ENCODE results near the gene METTL6.
"Not testable (repeated sequence)": the region's sequence is repeated elsewhere in the genome, so short reads cannot be mapped to it uniquely, and the experiment has no call there.

The METTL6 gene

GRCh38 chr3:15404767-15405166 is 22.6 kb downstream of the METTL6 start:
- no peaks in the 10 kb centered on the region for H3K4me1 ChIP-seq
- no peak for DNase-seq (ENCODE audit: low spot score in 2 of 2)
- H3K27me3 ChIP-seq (ENCODE audit: low read depth): no peaks in the 10 kb centered on the region
- in situ Hi-C loops (cut with MboI; ENCODE audit: low sequenced_read_pairs): loop anchor here (10.0 kb wide), 1 partner anchor 290 kb away; no protein-coding TSS in a partner anchor
- no peak overlapping the region for H3K4me3 ChIP-seq
- no peaks in the 10 kb centered on the region; the same call in 1 of the 2 replicates for H3K36me3 ChIP-seq (replicated peaks)
- H3K9me3 ChIP-seq: no peaks in the 10 kb centered on the region

GRCh38 chr3:15403965-15404364 is 23.4 kb downstream of the METTL6 start:
- DNase-seq (ENCODE audit: low spot score in 2 of 2): no peak
- in situ Hi-C loops (cut with MboI; ENCODE audit: low sequenced_read_pairs): loop anchor here (10.0 kb wide), 1 partner anchor 289 kb away; no protein-coding TSS in a partner anchor
- no peaks in the 10 kb centered on the region for H3K4me1 ChIP-seq
- H3K4me3 ChIP-seq: no peak overlapping the region
- no peaks in the 10 kb centered on the region for H3K27me3 ChIP-seq (ENCODE audit: low read depth)
- H3K36me3 ChIP-seq (replicated peaks): no peaks in the 10 kb centered on the region
- no peaks in the 10 kb centered on the region for H3K9me3 ChIP-seq

- no peaks in the 10 kb centered on the region for H3K36me3 ChIP-seq (replicated peaks)
- no peaks in the 10 kb centered on the region for H3K9me3 ChIP-seq
- in situ Hi-C loops (cut with MboI; ENCODE audit: low sequenced_read_pairs): loop anchor here (10.0 kb wide), 1 partner anchor 289 kb away; no protein-coding TSS in a partner anchor
- H3K27me3 ChIP-seq (ENCODE audit: low read depth): no peaks in the 10 kb centered on the region
- no peak for DNase-seq (ENCODE audit: low spot score in 2 of 2)
- H3K4me3 ChIP-seq: no peak overlapping the region
- H3K4me1 ChIP-seq: no peaks in the 10 kb centered on the region
These were observed 23.8 kb downstream of the METTL6 start for GRCh38 chr3:15403495-15403894.

- DNase-seq (ENCODE audit: low spot score in 2 of 2): no peak
- H3K36me3 ChIP-seq (replicated peaks): no peaks in the 10 kb centered on the region
- H3K27me3 ChIP-seq (ENCODE audit: low read depth): no peaks in the 10 kb centered on the region
- H3K9me3 ChIP-seq: no peaks in the 10 kb centered on the region
- no peak overlapping the region for H3K4me3 ChIP-seq
- H3K4me1 ChIP-seq: no peaks in the 10 kb centered on the region
- in situ Hi-C loops (cut with MboI; ENCODE audit: low sequenced_read_pairs): loop anchor here (10.0 kb wide), 1 partner anchor 287 kb away; no protein-coding TSS in a partner anchor
These were observed 25.4 kb downstream of the METTL6 start for GRCh38 chr3:15401936-15402335.

GRCh38 chr3:15399970-15400369 is 27.4 kb downstream of the METTL6 start:
- H3K36me3 ChIP-seq (replicated peaks): no peaks in the 10 kb centered on the region
- in situ Hi-C loops (cut with MboI; ENCODE audit: low sequenced_read_pairs): loop anchor here (10.0 kb wide), 1 partner anchor 285 kb away; no protein-coding TSS in a partner anchor
- H3K4me1 ChIP-seq: no peaks in the 10 kb centered on the region
- H3K27me3 ChIP-seq (ENCODE audit: low read depth): no peaks in the 10 kb centered on the region
- H3K9me3 ChIP-seq: no peaks in the 10 kb centered on the region
- no peak for DNase-seq (ENCODE audit: low spot score in 2 of 2)
- H3K4me3 ChIP-seq: no peak overlapping the region

GRCh38 chr3:15398731-15399133 is 28.6 kb downstream of the METTL6 start:
- in situ Hi-C loops (cut with MboI; ENCODE audit: low sequenced_read_pairs); H3K36me3 ChIP-seq (replicated peaks); H3K4me1 ChIP-seq; H3K27me3 ChIP-seq (ENCODE audit: low read depth); H3K9me3 ChIP-seq; H3K4me3 ChIP-seq: not testable (repeated sequence)
- peak in 1 of 2 experiments; percentile 57 for DNase-seq (ENCODE audit: low spot score in 2 of 2)

- DNase-seq (ENCODE audit: low spot score in 2 of 2); H3K27me3 ChIP-seq (ENCODE audit: low read depth); H3K36me3 ChIP-seq (replicated peaks); H3K9me3 ChIP-seq; in situ Hi-C loops (cut with MboI; ENCODE audit: low sequenced_read_pairs); H3K4me3 ChIP-seq; H3K4me1 ChIP-seq: not testable (repeated sequence)
These were observed 34.1 kb downstream of the METTL6 start for GRCh38 chr3:15393252-15393651.

- H3K36me3 ChIP-seq (replicated peaks): no peaks in the 10 kb centered on the region
- no peak for DNase-seq (ENCODE audit: low spot score in 2 of 2)
- in situ Hi-C loops (cut with MboI; ENCODE audit: low sequenced_read_pairs): no loop called here
- no peak overlapping the region for H3K4me3 ChIP-seq
- no peaks in the 10 kb centered on the region for H3K4me1 ChIP-seq
- H3K9me3 ChIP-seq: no peaks in the 10 kb centered on the region
- no peaks in the 10 kb centered on the region for H3K27me3 ChIP-seq (ENCODE audit: low read depth)
These were observed 36.3 kb downstream of the METTL6 start for GRCh38 chr3:15391007-15391406.

- no peaks in the 10 kb centered on the region for H3K9me3 ChIP-seq
These were observed 36.9 kb downstream of the METTL6 start for GRCh38 chr3:15390460-15390859.

GRCh38 chr3:15388335-15388734 is 39.0 kb downstream of the METTL6 start:
- H3K4me1 ChIP-seq; DNase-seq (ENCODE audit: low spot score in 2 of 2); in situ Hi-C loops (cut with MboI; ENCODE audit: low sequenced_read_pairs): not testable (repeated sequence)

More at GRCh38 chr3:15390460-15390859, 36.9 kb downstream of the METTL6 start:
- H3K36me3 ChIP-seq (replicated peaks): no peaks in the 10 kb centered on the region
- no peaks in the 10 kb centered on the region for H3K4me1 ChIP-seq
- H3K27me3 ChIP-seq (ENCODE audit: low read depth): no peaks in the 10 kb centered on the region
- no peak overlapping the region for H3K4me3 ChIP-seq
- DNase-seq (ENCODE audit: low spot score in 2 of 2): no peak
- in situ Hi-C loops (cut with MboI; ENCODE audit: low sequenced_read_pairs): no loop called here

GRCh38 chr3:15387735-15388134 is 39.6 kb downstream of the METTL6 start:
- in situ Hi-C loops (cut with MboI; ENCODE audit: low sequenced_read_pairs): no loop called here
- no peak overlapping the region for H3K4me3 ChIP-seq
- H3K4me1 ChIP-seq: no peaks in the 10 kb centered on the region
- H3K9me3 ChIP-seq: no peaks in the 10 kb centered on the region
- DNase-seq (ENCODE audit: low spot score in 2 of 2): no peak
- no peaks in the 10 kb centered on the region for H3K36me3 ChIP-seq (replicated peaks)
- no peaks in the 10 kb centered on the region for H3K27me3 ChIP-seq (ENCODE audit: low read depth)

More at GRCh38 chr3:15388335-15388734, 39.0 kb downstream of the METTL6 start:
- not testable (repeated sequence) for H3K36me3 ChIP-seq (replicated peaks); H3K27me3 ChIP-seq (ENCODE audit: low read depth); H3K4me3 ChIP-seq; H3K9me3 ChIP-seq

- no peak overlapping the region for H3K4me3 ChIP-seq
- in situ Hi-C loops (cut with MboI; ENCODE audit: low sequenced_read_pairs): no loop called here
- no peaks in the 10 kb centered on the region for H3K9me3 ChIP-seq
- no peaks in the 10 kb centered on the region for H3K4me1 ChIP-seq
- no peak for DNase-seq (ENCODE audit: low spot score in 2 of 2)
- H3K27me3 ChIP-seq (ENCODE audit: low read depth): no peaks in the 10 kb centered on the region
- no peaks in the 10 kb centered on the region for H3K36me3 ChIP-seq (replicated peaks)
These were observed 40.2 kb downstream of the METTL6 start for GRCh38 chr3:15387171-15387581.

- H3K27me3 ChIP-seq (ENCODE audit: low read depth); H3K4me1 ChIP-seq; in situ Hi-C loops (cut with MboI; ENCODE audit: low sequenced_read_pairs); H3K36me3 ChIP-seq (replicated peaks); DNase-seq (ENCODE audit: low spot score in 2 of 2); H3K4me3 ChIP-seq; H3K9me3 ChIP-seq: not testable (repeated sequence)
These were observed 40.7 kb downstream of the METTL6 start for GRCh38 chr3:15386654-15386955.

GRCh38 chr3:15385901-15386653 is 41.3 kb downstream of the METTL6 start:
- in situ Hi-C loops (cut with MboI; ENCODE audit: low sequenced_read_pairs): no loop called here
- Histone ChIP-seq H3K27me3 (ENCODE audit: low read depth) (no peaks in the 10 kb centered on the region), H3K4me1 (no peaks in the 10 kb centered on the region), H3K36me3 (replicated peaks) (no peaks in the 10 kb centered on the region), H3K4me3 (no peak overlapping the region), H3K9me3 (no peaks in the 10 kb centered on the region)
- DNase-seq (ENCODE audit: low spot score in 2 of 2): no peak

All from HAP-1 (cell line).